ENCODE measurements around the gene DHX16. TPM values are rescaled to one million over a fixed set of nuclear protein-coding genes. Genes with fewer than 3 reads are reported as not detected.
"Not testable (repeated sequence)": the region's sequence is repeated elsewhere in the genome, so short reads cannot be mapped to it uniquely, and the experiment has no call there.

The DHX16 gene
- total and polyA plus RNA-seq, 4 donors, result 23.4 to 31.7 (median 30.0) TPM

- Histone ChIP-seq H3K9ac (ENCODE audit: insufficient read depth in 1 of 2, low read length in 2 of 2) (no peak overlapping the region), H3K27ac (ENCODE audit: low read depth in 1 of 2, low read length in 1 of 2) (no peak overlapping the region), H3K4me1 (ENCODE audit: control insufficient read depth in 5 of 5, insufficient read depth in 5 of 5, low read length in 5 of 5) (peaks cover 0 to 8% (median 1%) of the 10 kb centered on the region in 5 donors), H3K36me3 (ENCODE audit: control insufficient read depth in 4 of 4, insufficient read depth in 4 of 4, low read length in 4 of 4) (peaks cover 13 to 24% (median 16%) of the 10 kb centered on the region in 4 donors), H3K4me3 (no peak overlapping the region), H3K9me3 (ENCODE audit: control insufficient read depth in 4 of 4, insufficient read depth in 3 of 4, low read length in 3 of 4) (no peaks in the 10 kb centered on the region), H3K27me3 (ENCODE audit: control insufficient read depth in 3 of 3, insufficient read depth in 3 of 3, low read length in 2 of 3) (no peaks in the 10 kb centered on the region)
- DNase-seq (no peak), ATAC-seq (ENCODE audit: insufficient read depth, low FRiP score) (no peak)
- TF ChIP-seq CTCF (IDR thresholded peaks at IDR 0.05; ENCODE audit: control extremely low read depth, extremely low read depth), result no peak
- 86 to 89% methylated on average over 10 of the region's 10 CpGs for WGBS, 2 donors
Measured at GRCh38 chr6:30676660-30677285, 4.0 kb upstream of the DHX16 start.

- H3K4me1 ChIP-seq (ENCODE audit: control insufficient read depth in 5 of 5, insufficient read depth in 5 of 5, low read length in 5 of 5), result peaks cover 0 to 8% (median 3%) of the 10 kb centered on the region in 5 donors
- DNase-seq, result no peak
- H3K36me3 ChIP-seq (ENCODE audit: control insufficient read depth in 4 of 4, insufficient read depth in 4 of 4, low read length in 4 of 4), result peaks cover 11 to 18% (median 17%) of the 10 kb centered on the region in 4 donors
- H3K9ac ChIP-seq (ENCODE audit: insufficient read depth in 1 of 2, low read length in 2 of 2), result no peak overlapping the region
- H3K27ac ChIP-seq (ENCODE audit: low read depth in 1 of 2, low read length in 1 of 2), result no peak overlapping the region
- no peak for TF ChIP-seq CTCF (IDR thresholded peaks at IDR 0.05; ENCODE audit: control extremely low read depth, extremely low read depth)
- no peak for ATAC-seq (ENCODE audit: insufficient read depth, low FRiP score)
- 88 to 91% methylated on average over 27 of the region's 27 CpGs for WGBS, 2 donors
- no peaks in the 10 kb centered on the region for H3K9me3 ChIP-seq (ENCODE audit: control insufficient read depth in 4 of 4, insufficient read depth in 3 of 4, low read length in 3 of 4)
- no peaks in the 10 kb centered on the region for H3K27me3 ChIP-seq (ENCODE audit: control insufficient read depth in 3 of 3, insufficient read depth in 3 of 3, low read length in 2 of 3)
- H3K4me3 ChIP-seq, result no peak overlapping the region
Measured at GRCh38 chr6:30670760-30671527, 1.9 kb downstream of the DHX16 start.

- 74 to 77% methylated on average over 2 of the region's 2 CpGs for WGBS, 2 donors
- ATAC-seq (ENCODE audit: insufficient read depth, low FRiP score); DNase-seq; H3K27ac ChIP-seq (ENCODE audit: low read depth in 1 of 2, low read length in 1 of 2); H3K9ac ChIP-seq (ENCODE audit: insufficient read depth in 1 of 2, low read length in 2 of 2); H3K4me3 ChIP-seq; H3K4me1 ChIP-seq (ENCODE audit: control insufficient read depth in 5 of 5, insufficient read depth in 5 of 5, low read length in 5 of 5); H3K9me3 ChIP-seq (ENCODE audit: control insufficient read depth in 4 of 4, insufficient read depth in 3 of 4, low read length in 3 of 4); H3K27me3 ChIP-seq (ENCODE audit: control insufficient read depth in 3 of 3, insufficient read depth in 3 of 3, low read length in 2 of 3): not testable (repeated sequence)
- peaks cover 29 to 50% (median 46%) of the 10 kb centered on the region in 4 donors for H3K36me3 ChIP-seq (ENCODE audit: control insufficient read depth in 4 of 4, insufficient read depth in 4 of 4, low read length in 4 of 4)
Measured at GRCh38 chr6:30666300-30666699, 6.5 kb downstream of the DHX16 start.

GRCh38 chr6:30664994-30665767 lies 7.6 kb downstream of the DHX16 start:
- Histone ChIP-seq H3K4me1 (ENCODE audit: control insufficient read depth in 5 of 5, insufficient read depth in 5 of 5, low read length in 5 of 5) (no peaks in the 10 kb centered on the region), H3K9me3 (ENCODE audit: control insufficient read depth in 4 of 4, insufficient read depth in 3 of 4, low read length in 3 of 4) (no peaks in the 10 kb centered on the region), H3K27me3 (ENCODE audit: control insufficient read depth in 3 of 3, insufficient read depth in 3 of 3, low read length in 2 of 3) (no peaks in the 10 kb centered on the region), H3K4me3 (no peak overlapping the region), H3K9ac (ENCODE audit: insufficient read depth in 1 of 2, low read length in 2 of 2) (no peak overlapping the region), H3K27ac (ENCODE audit: low read depth in 1 of 2, low read length in 1 of 2) (no peak overlapping the region), H3K36me3 (ENCODE audit: control insufficient read depth in 4 of 4, insufficient read depth in 4 of 4, low read length in 4 of 4) (peaks cover 29 to 50% (median 43%) of the 10 kb centered on the region in 4 donors)
- DNase-seq (no peak), ATAC-seq (ENCODE audit: insufficient read depth, low FRiP score) (no peak)
- no peak for TF ChIP-seq CTCF (IDR thresholded peaks at IDR 0.05; ENCODE audit: control extremely low read depth, extremely low read depth)
- 93 to 95% methylated on average over 34 of the region's 34 CpGs for WGBS, 2 donors

GRCh38 chr6:30657922-30658321 lies 14.9 kb downstream of the DHX16 start:
- DNase-seq; ATAC-seq (ENCODE audit: insufficient read depth, low FRiP score); H3K4me1 ChIP-seq (ENCODE audit: control insufficient read depth in 5 of 5, insufficient read depth in 5 of 5, low read length in 5 of 5); H3K9me3 ChIP-seq (ENCODE audit: control insufficient read depth in 4 of 4, insufficient read depth in 3 of 4, low read length in 3 of 4); H3K27ac ChIP-seq (ENCODE audit: low read depth in 1 of 2, low read length in 1 of 2); H3K9ac ChIP-seq (ENCODE audit: insufficient read depth in 1 of 2, low read length in 2 of 2); H3K4me3 ChIP-seq; H3K27me3 ChIP-seq (ENCODE audit: control insufficient read depth in 3 of 3, insufficient read depth in 3 of 3, low read length in 2 of 3): not testable (repeated sequence)
- 98 to 99% methylated on average over 5 of the region's 5 CpGs for WGBS, 2 donors
- peaks cover 43 to 75% (median 50%) of the 10 kb centered on the region in 4 donors for H3K36me3 ChIP-seq (ENCODE audit: control insufficient read depth in 4 of 4, insufficient read depth in 4 of 4, low read length in 4 of 4)

All from lung (tissue), 12 donors.